ENCODE measurements around the gene ING1.
"Not testable (repeated sequence)": the region's sequence is repeated elsewhere in the genome, so short reads cannot be mapped to it uniquely, and the experiment has no call there.

DNA sequence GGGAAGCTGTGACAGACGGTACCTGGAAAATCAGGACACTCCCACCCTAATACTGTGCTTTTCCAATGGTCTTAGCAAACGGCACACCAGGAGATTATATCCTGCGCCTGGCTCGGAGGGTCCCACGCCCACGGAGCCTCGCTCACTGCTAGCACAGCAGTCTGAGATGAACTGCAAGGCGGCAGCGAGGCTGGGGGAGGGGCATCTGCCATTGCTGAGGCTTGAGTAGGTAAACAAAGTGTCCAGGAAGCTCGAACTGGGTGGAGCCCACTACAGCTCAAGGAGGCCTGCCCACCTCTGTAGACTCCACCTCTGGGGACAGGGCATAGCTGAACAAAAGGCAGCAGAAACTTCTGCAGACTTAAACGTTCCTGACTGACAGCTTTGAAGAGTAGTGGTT lies 43.7 kb upstream of the ING1 start:
- TF ChIP-seq, protein P1, sequence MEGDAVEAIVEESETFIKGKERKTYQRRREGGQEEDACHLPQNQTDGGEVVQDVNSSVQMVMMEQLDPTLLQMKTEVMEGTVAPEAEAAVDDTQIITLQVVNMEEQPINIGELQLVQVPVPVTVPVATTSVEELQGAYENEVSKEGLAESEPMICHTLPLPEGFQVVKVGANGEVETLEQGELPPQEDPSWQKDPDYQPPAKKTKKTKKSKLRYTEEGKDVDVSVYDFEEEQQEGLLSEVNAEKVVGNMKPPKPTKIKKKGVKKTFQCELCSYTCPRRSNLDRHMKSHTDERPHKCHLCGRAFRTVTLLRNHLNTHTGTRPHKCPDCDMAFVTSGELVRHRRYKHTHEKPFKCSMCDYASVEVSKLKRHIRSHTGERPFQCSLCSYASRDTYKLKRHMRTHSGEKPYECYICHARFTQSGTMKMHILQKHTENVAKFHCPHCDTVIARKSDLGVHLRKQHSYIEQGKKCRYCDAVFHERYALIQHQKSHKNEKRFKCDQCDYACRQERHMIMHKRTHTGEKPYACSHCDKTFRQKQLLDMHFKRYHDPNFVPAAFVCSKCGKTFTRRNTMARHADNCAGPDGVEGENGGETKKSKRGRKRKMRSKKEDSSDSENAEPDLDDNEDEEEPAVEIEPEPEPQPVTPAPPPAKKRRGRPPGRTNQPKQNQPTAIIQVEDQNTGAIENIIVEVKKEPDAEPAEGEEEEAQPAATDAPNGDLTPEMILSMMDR (IDR thresholded peaks at IDR 0.05 in 8 of 11, conservative IDR thresholded peaks at IDR 0.05 in 3 of 11), result not testable (repeated sequence)
- TF ChIP-seq POLR2AphosphoS5 (IDR thresholded peaks at IDR 0.05), result not testable (repeated sequence)

Measured in spleen (tissue), 7 donors.